Endothelial cell of umbilical vein (primary cell): ENCODE data around the gene ZNF780A. TPM values are rescaled to one million over a fixed set of nuclear protein-coding genes. Genes with fewer than 3 reads are reported as not detected.

Experiments
- BruUV-seq: library from RNA; stranded (reverse); fragments of 400-500 nt; replicated peaks from 2 replicates; lab custom pipeline; 2021; lab: Mats Ljungman, UMichigan
- CTCF ChIA-PET: fragments of 300-600, 350-600 bp; sonication (Branson Sonifier 250); formaldehyde crosslinking; loops from one replicate; lab custom pipeline; 2021; ENCODE audit warnings: antibody characterized with exemption, inconsistent platforms; lab: Charles Lee
- POLR2A ChIA-PET: fragments of 300-600, 350-600 bp; sonication (Branson Sonifier 250); formaldehyde crosslinking; loops from one replicate; lab custom pipeline; 2021; ENCODE audit warnings: antibody characterized with exemption, inconsistent platforms; lab: Charles Lee
- DNase-seq: peaks from one replicate; pipeline ENCODE4 v3.0.0-alpha.2; 2011; ENCODE audit warnings: low read depth, low spot score
- FAIRE-seq: peaks from 2 replicates; lab custom pipeline; 2011; peaks lifted over from hg19 to GRCh38; lab: Jason Lieb, UNC
- H2AFZ ChIP-seq: 2 replicates; pipeline ENCODE4 v1.6.0; 2012; ENCODE audit warnings: low read depth, low read length, control low read depth, inconsistent platforms
- H3K27ac ChIP-seq: 2 replicates; pipeline ENCODE4 v1.5.1; 2011; ENCODE audit warnings: low read depth, mild to moderate bottlenecking, control low read depth, low read length, moderate library complexity; ENCODE audit not compliant: insufficient read depth
- H3K27me3 ChIP-seq, 2 experiments: 2 replicates each; pipeline versions ENCODE4 v1.6.0 to v1.6.1; 2011; ENCODE audit warnings: low read length in 2 of 2, mixed read lengths in 1 of 2; ENCODE audit not compliant: control insufficient read depth in 2 of 2, insufficient read depth in 2 of 2
- H3K36me3 ChIP-seq, 2 experiments: 2 replicates in 1 of 2; 3 replicates in 1 of 2; pipeline ENCODE4 v1.5.1; 2011; ENCODE audit warnings: low read length in 2 of 2, mild to moderate bottlenecking in 1 of 2, moderate library complexity in 1 of 2; ENCODE audit not compliant: control insufficient read depth in 2 of 2, insufficient read depth in 2 of 2; ENCODE audit errors: extremely low read depth in 1 of 2
- H3K4me1 ChIP-seq: 3 replicates; pipeline ENCODE4 v1.5.1; 2011; ENCODE audit warnings: mild to moderate bottlenecking, low read length; ENCODE audit not compliant: control insufficient read depth, insufficient read depth; ENCODE audit errors: extremely low read depth
- H3K4me2 ChIP-seq: 2 replicates; pipeline ENCODE4 v1.6.1; 2011; ENCODE audit warnings: low read length, control low read depth, mixed read lengths; ENCODE audit not compliant: insufficient read depth
- H3K4me3 ChIP-seq, 3 experiments: fragments of 200-600 bp in 1 of 3; sonication (generic), shearing (Covaris generic) in 1 of 3; replicated peaks in 1 of 3; 2 replicates each; pipeline ENCODE4 v1.5.1; 2011 to 2016; ENCODE audit warnings: control low read depth in 3 of 3, low read length in 3 of 3, mild to moderate bottlenecking in 2 of 3, inconsistent platforms in 1 of 3, low read depth in 1 of 3, moderate library complexity in 1 of 3; ENCODE audit not compliant: insufficient read depth in 1 of 3
- H3K79me2 ChIP-seq: 2 replicates; pipeline ENCODE4 v1.6.0; 2012; ENCODE audit warnings: low read length, inconsistent platforms; ENCODE audit not compliant: control insufficient read depth, insufficient read depth
- H3K9ac ChIP-seq: replicated peaks from 2 replicates; pipeline ENCODE3; 2011; ENCODE audit warnings: low read length, control low read depth; ENCODE audit not compliant: insufficient read depth; ENCODE audit errors: extremely low read depth
- H3K9me1 ChIP-seq: replicated peaks from 3 replicates; pipeline ENCODE4 v1.6.0; 2011; ENCODE audit warnings: mild to moderate bottlenecking, low read length; ENCODE audit not compliant: control insufficient read depth, insufficient read depth; ENCODE audit errors: extremely low read depth
- H3K9me3 ChIP-seq: replicated peaks from 2 replicates; pipeline ENCODE4 v1.5.1; 2012; ENCODE audit warnings: low read length, inconsistent platforms; ENCODE audit not compliant: control insufficient read depth, insufficient read depth
- H4K20me1 ChIP-seq: replicated peaks from 2 replicates; pipeline ENCODE3; 2011; ENCODE audit warnings: mild to moderate bottlenecking, low read length; ENCODE audit not compliant: control insufficient read depth, insufficient read depth; ENCODE audit errors: extremely low read depth
- CTCF ChIP-seq, 2 donors: IDR thresholded peaks; 1 replicate in 1 of 2; 2 replicates in 1 of 2; pipeline ENCODE4 v1.5.1; 2011; ENCODE audit warnings: low read length in 2 of 2, mild to moderate bottlenecking in 2 of 2, moderate library complexity in 2 of 2, control low read depth in 1 of 2, inconsistent platforms in 1 of 2, low read depth in 1 of 2; ENCODE audit not compliant: insufficient read depth in 1 of 2; ENCODE audit errors: extremely low read depth in 1 of 2
- EZH2 ChIP-seq: IDR thresholded peaks from 2 replicates; pipeline ENCODE4 v1.6.1; 2012; ENCODE audit warnings: borderline replicate concordance, low read depth, mild to moderate bottlenecking, moderate library complexity, low read length, inconsistent platforms; ENCODE audit not compliant: severe bottlenecking
- FOS ChIP-seq: IDR thresholded peaks from 2 replicates; pipeline ENCODE4 v1.6.1; 2011; ENCODE audit warnings: mild to moderate bottlenecking, low read length, moderate library complexity, borderline replicate concordance; ENCODE audit not compliant: insufficient read depth
- GATA2 ChIP-seq: IDR thresholded peaks from 2 replicates; pipeline ENCODE4 v1.7.0; 2011; ENCODE audit warnings: low read depth, mild to moderate bottlenecking, moderate library complexity, mixed read lengths, low read length; ENCODE audit not compliant: insufficient read length, insufficient read depth
- JUN ChIP-seq: IDR thresholded peaks from 2 replicates; pipeline ENCODE4 v1.6.1; 2011; ENCODE audit warnings: borderline replicate concordance, low read depth; ENCODE audit not compliant: insufficient read length, insufficient read depth
- MAX ChIP-seq: IDR thresholded peaks from 2 replicates; pipeline ENCODE4 v1.6.1; 2011; ENCODE audit not compliant: insufficient read depth, insufficient read length
- MYC ChIP-seq: IDR thresholded peaks from one replicate; pipeline ENCODE4 v1.6.1; 2011; ENCODE audit warnings: mild to moderate bottlenecking, low read depth, low read length
- POLR2A ChIP-seq: IDR thresholded peaks from 2 replicates; pipeline ENCODE4 v1.6.1; 2012; ENCODE audit warnings: low read depth, mild to moderate bottlenecking, control low read depth, low read length
- POLR2AphosphoS5 ChIP-seq: IDR thresholded peaks from 2 replicates; pipeline ENCODE4 v1.6.1; 2012; ENCODE audit warnings: low read depth, mild to moderate bottlenecking, control low read depth, low read length, moderate library complexity; ENCODE audit not compliant: insufficient read depth
- dilution Hi-C: fragments of 300-500 bp; cut with MboI; formaldehyde crosslinking; loops from one replicate; pipeline ENCODE4 v1.15.0; 2019; ENCODE audit warnings: low sequenced_read_pairs; ENCODE audit not compliant: extremely low pct_ligation_motif_present
- intact Hi-C: fragments of 100-400 bp; cut with micrococcal nuclease; formaldehyde crosslinking; loops from one replicate; pipeline ENCODE4 v1.10.0; 2022
- polyA plus RNA-seq, 4 experiments: library from polyadenylated mRNA; depleted of rRNA in 3 of 4; stranded (reverse) in 3 of 4; unstranded in 1 of 4; fragments of >200 nt; gene quantifications; 2 replicates each; pipeline versions ENCODE4 v1.2.1 to v1.2.3, GENCODE V29; 2011 to 2012; ENCODE audit warnings: missing spikeins in 1 of 4
- total RNA-seq: library from RNA; stranded (reverse); gene quantifications from 2 replicates; pipeline ENCODE4 v1.2.3, GENCODE V29; 2021

Gene ZNF780A
- total and polyA plus RNA-seq, 2 donors (not counting 3 experiments of a cell fraction or from before 2014, with no cell fraction given): 7.3 to 11.6 TPM

- DNase-seq (no peak), FAIRE-seq (no peak)
- Histone ChIP-seq H3K79me2 (no peaks in the 10 kb centered on the region), H3K4me1 (no peaks in the 10 kb centered on the region), H4K20me1 (no peaks in the 10 kb centered on the region), H3K4me3 (no peak overlapping the region), H3K27me3 (no peaks in the 10 kb centered on the region), H3K27ac (no peak overlapping the region), H3K36me3 (no peaks in the 10 kb centered on the region), H3K9ac (no peak overlapping the region), H3K9me3 (peaks cover 12% of the 10 kb centered on the region), H3K4me2 (no peak overlapping the region), H2AFZ (no peak overlapping the region), H3K9me1 (no peaks in the 10 kb centered on the region)
- CTCF ChIA-PET: no interaction called here
- dilution Hi-C loops (no loop called here), intact Hi-C loops (no loop called here)
- BruUV-seq: no TSS peak
- POLR2A ChIA-PET: no interaction called here
- TF ChIP-seq EZH2 (no peak), POLR2A (no peak), MYC (no peak), FOS (no peak), CTCF (IDR thresholded peaks at IDR 0.05; ENCODE audit: extremely low read depth in 1 of 2, insufficient read depth in 1 of 2, low read depth in 1 of 2, low read length in 2 of 2) (no peak)
Measured at GRCh38 chr19:40025938-40026596, 64.7 kb downstream of the ZNF780A start.

GRCh38 chr19:40023969-40024368, 66.8 kb downstream of the ZNF780A start:
- intact Hi-C loops (no loop called here), dilution Hi-C loops (no loop called here)
- BruUV-seq: no TSS peak
- CTCF ChIA-PET: no interaction called here
- Histone ChIP-seq H3K4me2 (no peak overlapping the region), H3K27me3 (no peaks in the 10 kb centered on the region), H3K9ac (no peak overlapping the region), H3K79me2 (no peaks in the 10 kb centered on the region), H3K36me3 (no peaks in the 10 kb centered on the region), H2AFZ (no peak overlapping the region), H3K9me3 (peaks cover 7% of the 10 kb centered on the region), H3K4me1 (no peaks in the 10 kb centered on the region), H3K27ac (no peak overlapping the region), H3K4me3 (no peak overlapping the region), H3K9me1 (no peaks in the 10 kb centered on the region), H4K20me1 (no peaks in the 10 kb centered on the region)
- no peak for DNase-seq
- TF ChIP-seq JUN (no peak), FOS (no peak), POLR2A (no peak), GATA2 (no peak), CTCF (IDR thresholded peaks at IDR 0.05; ENCODE audit: extremely low read depth in 1 of 2, insufficient read depth in 1 of 2, low read depth in 1 of 2, low read length in 2 of 2) (no peak), EZH2 (no peak), MAX (no peak), MYC (no peak), POLR2AphosphoS5 (no peak)
- no peak for FAIRE-seq
- POLR2A ChIA-PET: no interaction called here
